NCI-H524 (cell line): Measurements from ENCODE around the gene PMF1.
"Not testable (repeated sequence)": the region's sequence is repeated elsewhere in the genome, so short reads cannot be mapped to it uniquely, and the experiment has no call there.

Source experiments
- DNase-seq, 2 experiments: peaks; one replicate each; lab custom pipeline; 2025; lab: John Stamatoyannopoulos, UW

The PMF1 gene

GRCh38 chr1:156212833-156213643 lies at the start of gene PMF1:
Gene PMF1 (plus strand): TSS chr1:156213007. CDS start chr1:156213016, 9 bp downstream.
- DNase-seq = peak; percentile 85 to 92

GRCh38 chr1:156163712-156164111 lies 49.1 kb upstream of the PMF1 start:
- DNase-seq = no peak

GRCh38 chr1:156164125-156164831 lies 48.5 kb upstream of the PMF1 start:
- no peak for DNase-seq

GRCh38 chr1:156165083-156165482 lies 47.7 kb upstream of the PMF1 start:
- no peak for DNase-seq

GRCh38 chr1:156167536-156167935 lies 45.3 kb upstream of the PMF1 start:
- DNase-seq = no peak

- DNase-seq = no peak
These were observed 39.9 kb upstream of the PMF1 start for GRCh38 chr1:156172696-156173470.

GRCh38 chr1:156176610-156177210 lies 36.1 kb upstream of the PMF1 start:
- DNase-seq = no peak

- DNase-seq = no peak
These were observed 34.7 kb upstream of the PMF1 start for GRCh38 chr1:156177919-156178654.

GRCh38 chr1:156180471-156180870 lies 32.3 kb upstream of the PMF1 start:
- no peak for DNase-seq

GRCh38 chr1:156181391-156181924 lies 31.3 kb upstream of the PMF1 start:
- peak; percentile 59 to 83 for DNase-seq

GRCh38 chr1:156182010-156182779 lies 30.6 kb upstream of the PMF1 start:
- DNase-seq = not testable (repeated sequence)

GRCh38 chr1:156186347-156187177 lies 26.2 kb upstream of the PMF1 start:
- DNase-seq = not testable (repeated sequence)

- DNase-seq = not testable (repeated sequence)
These were observed 22.5 kb upstream of the PMF1 start for GRCh38 chr1:156190265-156190664.

GRCh38 chr1:156191292-156191964 lies 21.4 kb upstream of the PMF1 start:
- no peak for DNase-seq

GRCh38 chr1:156193208-156193487 lies 19.7 kb upstream of the PMF1 start:
- DNase-seq = no peak

- peak; percentile 98 to 99 for DNase-seq
These were observed 19.1 kb upstream of the PMF1 start, which contains the start of gene SLC25A44 for GRCh38 chr1:156193488-156194299. Gene SLC25A44 (plus strand): TSS chr1:156194104. CDS start chr1:156199848, 5,744 bp downstream.

- peak in 1 of 2 experiments; percentile 30 for DNase-seq
These were observed 18.5 kb upstream of the PMF1 start for GRCh38 chr1:156194300-156194652.

GRCh38 chr1:156195853-156196252 lies 17.0 kb upstream of the PMF1 start:
- DNase-seq = no peak
